Measurements from ENCODE around the gene TRPM2. TPM values are rescaled to one million over a fixed set of nuclear protein-coding genes. Genes with fewer than 3 reads are reported as not detected.

The TRPM2 gene
- total and polyA plus RNA-seq, 2 of the 8 experiments (the other 6 are each of a cell fraction or from before 2014, with no cell fraction given): 0.27 to 0.28 TPM

- Histone ChIP-seq H3K23ac (ENCODE audit: insufficient read length) (no peak overlapping the region), H3K18ac (ENCODE audit: extremely low read depth, low read length) (no peak overlapping the region), H2AFZ (ENCODE audit: low read length) (no peak overlapping the region), H3K4me2 (ENCODE audit: insufficient read depth in 1 of 2, low read depth in 2 of 2, low read length in 2 of 2) (no peak overlapping the region), H2BK15ac (ENCODE audit: low read length) (no peak overlapping the region), H3K9ac (replicated peaks in 1 of 4; ENCODE audit: extremely low read depth in 1 of 4, low read depth in 3 of 4, low read length in 3 of 4) (no peak overlapping the region), H3K56ac (replicated peaks; ENCODE audit: insufficient read length, low read depth, low read length) (no peak overlapping the region), H2BK5ac (ENCODE audit: low read depth, low read length) (no peak overlapping the region), H2AK5ac (ENCODE audit: low read depth, low read length) (no peak overlapping the region), H3K4me1 (replicated peaks in 1 of 4; ENCODE audit: control insufficient read depth in 3 of 4, insufficient read depth in 4 of 4, low read length in 3 of 4) (no peaks in the 10 kb centered on the region; a peak in 1 of 7 replicates), H3K4me3 (ENCODE audit: extremely low read depth in 1 of 4, insufficient read depth in 2 of 4, low read depth in 3 of 4, low read length in 4 of 4) (no peak overlapping the region), H3K79me2 (ENCODE audit: control insufficient read depth in 1 of 2, insufficient read depth in 2 of 2, low read length in 2 of 2) (no peaks in the 10 kb centered on the region), H3K9me3 (ENCODE audit: insufficient read depth in 2 of 2, low read depth in 1 of 2, low read length in 1 of 2) (no peaks in the 10 kb centered on the region), H2BK20ac (ENCODE audit: low read length) (no peak overlapping the region), H3K36me3 (ENCODE audit: control insufficient read depth in 2 of 4, insufficient read depth in 4 of 4, low read length in 3 of 4) (no peaks in the 10 kb centered on the region), H4K20me1 (replicated peaks in 1 of 2; ENCODE audit: control insufficient read depth in 1 of 2, insufficient read depth in 2 of 2, low read length in 2 of 2) (no peaks in the 10 kb centered on the region), H3K4ac (replicated peaks; ENCODE audit: insufficient read length, low read depth, low read length) (no peak overlapping the region), H3K79me1 (ENCODE audit: low read depth, low read length) (no peaks in the 10 kb centered on the region), H3K27me3 (replicated peaks in 1 of 4; ENCODE audit: control insufficient read depth in 3 of 4, extremely low read depth in 1 of 4, insufficient read depth in 3 of 4, low read length in 3 of 4) (no peaks in the 10 kb centered on the region), H3K27ac (ENCODE audit: low read depth, low read length) (no peak overlapping the region), H4K5ac (ENCODE audit: insufficient read length, low read depth, low read length) (no peak overlapping the region), H2BK12ac (ENCODE audit: low read depth, low read length) (no peak overlapping the region), H3K14ac (ENCODE audit: insufficient read length) (no peak overlapping the region), H3K23me2 (ENCODE audit: low read depth, low read length) (no peaks in the 10 kb centered on the region), H2BK120ac (replicated peaks; ENCODE audit: low read depth, low read length) (no peak overlapping the region), H4K91ac (replicated peaks; ENCODE audit: insufficient read length, low read length) (no peak overlapping the region), H4K8ac (ENCODE audit: extremely low read depth, insufficient read depth, low read length) (no peak overlapping the region)
- ChIA-PET POLR2A (ENCODE audit: partially characterized antibody) (interaction anchor here (0.8 kb wide), 1 partner anchor 43 kb away, joined by 3 read pairs; no protein-coding TSS in a partner anchor), CTCF (ENCODE audit: partially characterized antibody) (interaction anchor here (0.9 to 4.7 kb wide), 5 partner anchors 11 to 42 kb away, joined by 3 to 20 read pairs (median 5); no protein-coding TSS in a partner anchor)
- FAIRE-seq (no peak), DNase-seq (ENCODE audit: low read depth in 1 of 2, low spot score in 2 of 2) (no peak)
- WGBS, 2 experiments (ENCODE audit: extremely low coverage in 1 of 2, insufficient coverage in 1 of 2, insufficient read length in 1 of 2, insufficient replicate concordance in 2 of 2, low coverage in 1 of 2, low lambda C conversion rate in 2 of 2, missing lambda C conversion rate in 1 of 2): 93% methylated on average over 9 of the region's 10 CpGs; no CpG with 5 or more reads in 1 of the 2 experiments
- TF ChIP-seq SRF (IDR thresholded peaks at IDR 0.05; ENCODE audit: low read depth, low read length) (no peak), SP1 (IDR thresholded peaks at IDR 0.05; ENCODE audit: low read depth, low read length) (no peak), NRF1 (IDR thresholded peaks at IDR 0.05; ENCODE audit: low read depth, low read length) (no peak), JUN (IDR thresholded peaks at IDR 0.05; ENCODE audit: low read depth, low read length) (no peak), GTF2F1 (IDR thresholded peaks at IDR 0.05; ENCODE audit: borderline replicate concordance, low read depth, low read length) (no peak), CBX5 (IDR thresholded peaks at IDR 0.05; ENCODE audit: low read depth, low read length) (no peak), EP300 (IDR thresholded peaks at IDR 0.05; ENCODE audit: borderline replicate concordance in 1 of 2, low read depth in 2 of 2, low read length in 2 of 2) (no peak), CTBP2 (IDR thresholded peaks at IDR 0.05; ENCODE audit: borderline replicate concordance, insufficient read depth, insufficient read length, low read length) (no peak), RBBP5 (IDR thresholded peaks at IDR 0.05; ENCODE audit: borderline replicate concordance, low read depth, low read length) (no peak), GABPA (IDR thresholded peaks at IDR 0.05; ENCODE audit: borderline replicate concordance, insufficient read depth, low read length) (no peak), EZH2 (IDR thresholded peaks at IDR 0.05; ENCODE audit: low read depth, low read length, severe bottlenecking) (no peak), CHD2 (IDR thresholded peaks at IDR 0.05; ENCODE audit: low read length) (no peak), FOSL1 (IDR thresholded peaks at IDR 0.05; ENCODE audit: insufficient read depth, low read depth, low read length) (no peak), CREB1 (IDR thresholded peaks at IDR 0.05) (no peak), SIX5 (IDR thresholded peaks at IDR 0.05; ENCODE audit: low read depth, low read length) (no peak), ASH2L (IDR thresholded peaks at IDR 0.05; ENCODE audit: low read length) (no peak)
Measured at GRCh38 chr21:44441041-44441400, 87.6 kb downstream of the TRPM2 start.

All from H1 (cell line).